GM23338 (cell line): Measurements from ENCODE around the gene FURIN.

ENCODE experiments used
- JUNB ChIP-seq: IDR thresholded peaks from one replicate; pipeline ENCODE4 v1.6.1; 2016; ENCODE audit warnings: antibody characterized with exemption; ENCODE audit not compliant: unreplicated experiment
- TF ChIP-seq, protein P1 (sequence below), 2 experiments: fragments of 200-600 bp in 1 of 2; sonication (generic) in 1 of 2; conservative IDR thresholded peaks; 2 replicates each; pipeline versions ENCODE4 v1.5.1 to v1.6.1; 2016 to 2017; ENCODE audit warnings: antibody characterized with exemption in 2 of 2, low read depth in 2 of 2, mild to moderate bottlenecking in 2 of 2, moderate library complexity in 1 of 2
- TF ChIP-seq, protein P2 (sequence below): IDR thresholded peaks from one replicate; pipeline ENCODE4 v1.6.1; 2018; ENCODE audit warnings: antibody characterized with exemption; ENCODE audit not compliant: unreplicated experiment

DNA sequence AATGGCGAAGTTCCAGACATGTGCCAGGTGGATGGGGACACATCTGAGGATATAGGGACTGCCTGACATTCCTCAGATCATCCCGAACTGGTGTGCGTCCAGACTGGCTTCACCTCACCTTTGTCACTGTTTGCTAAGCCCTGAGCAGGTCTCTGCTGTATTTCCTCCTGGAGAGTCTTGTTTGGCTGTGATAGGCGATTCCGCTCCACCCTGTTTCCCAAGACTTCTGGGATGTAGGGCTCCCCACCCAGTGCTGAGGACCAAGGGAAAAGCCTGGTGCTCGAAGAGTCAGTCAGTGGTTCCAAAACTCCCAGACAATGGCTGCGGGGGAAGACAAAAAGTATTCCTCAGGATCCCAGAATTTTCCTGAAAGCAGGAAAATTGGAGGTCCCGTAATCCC is 11.1 kb upstream of the FURIN start:
- TF ChIP-seq, protein P1, sequence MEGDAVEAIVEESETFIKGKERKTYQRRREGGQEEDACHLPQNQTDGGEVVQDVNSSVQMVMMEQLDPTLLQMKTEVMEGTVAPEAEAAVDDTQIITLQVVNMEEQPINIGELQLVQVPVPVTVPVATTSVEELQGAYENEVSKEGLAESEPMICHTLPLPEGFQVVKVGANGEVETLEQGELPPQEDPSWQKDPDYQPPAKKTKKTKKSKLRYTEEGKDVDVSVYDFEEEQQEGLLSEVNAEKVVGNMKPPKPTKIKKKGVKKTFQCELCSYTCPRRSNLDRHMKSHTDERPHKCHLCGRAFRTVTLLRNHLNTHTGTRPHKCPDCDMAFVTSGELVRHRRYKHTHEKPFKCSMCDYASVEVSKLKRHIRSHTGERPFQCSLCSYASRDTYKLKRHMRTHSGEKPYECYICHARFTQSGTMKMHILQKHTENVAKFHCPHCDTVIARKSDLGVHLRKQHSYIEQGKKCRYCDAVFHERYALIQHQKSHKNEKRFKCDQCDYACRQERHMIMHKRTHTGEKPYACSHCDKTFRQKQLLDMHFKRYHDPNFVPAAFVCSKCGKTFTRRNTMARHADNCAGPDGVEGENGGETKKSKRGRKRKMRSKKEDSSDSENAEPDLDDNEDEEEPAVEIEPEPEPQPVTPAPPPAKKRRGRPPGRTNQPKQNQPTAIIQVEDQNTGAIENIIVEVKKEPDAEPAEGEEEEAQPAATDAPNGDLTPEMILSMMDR (conservative IDR thresholded peaks at IDR 0.05; ENCODE audit: low read depth in 2 of 2): no peak
- TF ChIP-seq, protein P2, sequence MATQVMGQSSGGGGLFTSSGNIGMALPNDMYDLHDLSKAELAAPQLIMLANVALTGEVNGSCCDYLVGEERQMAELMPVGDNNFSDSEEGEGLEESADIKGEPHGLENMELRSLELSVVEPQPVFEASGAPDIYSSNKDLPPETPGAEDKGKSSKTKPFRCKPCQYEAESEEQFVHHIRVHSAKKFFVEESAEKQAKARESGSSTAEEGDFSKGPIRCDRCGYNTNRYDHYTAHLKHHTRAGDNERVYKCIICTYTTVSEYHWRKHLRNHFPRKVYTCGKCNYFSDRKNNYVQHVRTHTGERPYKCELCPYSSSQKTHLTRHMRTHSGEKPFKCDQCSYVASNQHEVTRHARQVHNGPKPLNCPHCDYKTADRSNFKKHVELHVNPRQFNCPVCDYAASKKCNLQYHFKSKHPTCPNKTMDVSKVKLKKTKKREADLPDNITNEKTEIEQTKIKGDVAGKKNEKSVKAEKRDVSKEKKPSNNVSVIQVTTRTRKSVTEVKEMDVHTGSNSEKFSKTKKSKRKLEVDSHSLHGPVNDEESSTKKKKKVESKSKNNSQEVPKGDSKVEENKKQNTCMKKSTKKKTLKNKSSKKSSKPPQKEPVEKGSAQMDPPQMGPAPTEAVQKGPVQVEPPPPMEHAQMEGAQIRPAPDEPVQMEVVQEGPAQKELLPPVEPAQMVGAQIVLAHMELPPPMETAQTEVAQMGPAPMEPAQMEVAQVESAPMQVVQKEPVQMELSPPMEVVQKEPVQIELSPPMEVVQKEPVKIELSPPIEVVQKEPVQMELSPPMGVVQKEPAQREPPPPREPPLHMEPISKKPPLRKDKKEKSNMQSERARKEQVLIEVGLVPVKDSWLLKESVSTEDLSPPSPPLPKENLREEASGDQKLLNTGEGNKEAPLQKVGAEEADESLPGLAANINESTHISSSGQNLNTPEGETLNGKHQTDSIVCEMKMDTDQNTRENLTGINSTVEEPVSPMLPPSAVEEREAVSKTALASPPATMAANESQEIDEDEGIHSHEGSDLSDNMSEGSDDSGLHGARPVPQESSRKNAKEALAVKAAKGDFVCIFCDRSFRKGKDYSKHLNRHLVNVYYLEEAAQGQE: no peak
- TF ChIP-seq JUNB: no peak
